Fibroblast of pulmonary artery (primary cell): Measurements from ENCODE around the gene ROBO1.

Experiments used
- DNase-seq: peaks from one replicate; pipeline ENCODE4 v3.0.0-alpha.2; 2010; ENCODE audit warnings: low read depth
- H3K4me3 ChIP-seq: replicated peaks from 2 replicates; pipeline ENCODE4 v1.5.1; 2011; ENCODE audit warnings: low read depth, mild to moderate bottlenecking, control low read depth, low read length, moderate library complexity
- CTCF ChIP-seq: IDR thresholded peaks from 2 replicates; pipeline ENCODE4 v1.5.1; 2011; ENCODE audit warnings: mild to moderate bottlenecking, control low read depth, low read length, inconsistent platforms; ENCODE audit errors: missing control alignments

The ROBO1 gene

GRCh38 chr3:79253271-79253670, 514.5 kb downstream of the ROBO1 start:
- H3K4me3 ChIP-seq: no peak overlapping the region
- no peak for DNase-seq
- TF ChIP-seq CTCF: no peak

- H3K4me3 ChIP-seq: no peak overlapping the region
- TF ChIP-seq CTCF: no peak
- no peak for DNase-seq
These were observed 517.1 kb downstream of the ROBO1 start for GRCh38 chr3:79250746-79251145.

GRCh38 chr3:79249701-79250100, 518.1 kb downstream of the ROBO1 start:
- DNase-seq: no peak
- no peak overlapping the region for H3K4me3 ChIP-seq
- TF ChIP-seq CTCF: no peak

- no peak for TF ChIP-seq CTCF
- peak; percentile 58 for DNase-seq
- no peak overlapping the region for H3K4me3 ChIP-seq
These were observed 520.1 kb downstream of the ROBO1 start for GRCh38 chr3:79247725-79248043.

- DNase-seq: peak; percentile 37
- H3K4me3 ChIP-seq: no peak overlapping the region
These were observed 520.7 kb downstream of the ROBO1 start for GRCh38 chr3:79246875-79247724.

GRCh38 chr3:79245284-79246138, 522.3 kb downstream of the ROBO1 start:
- no peak overlapping the region for H3K4me3 ChIP-seq
- no peak for DNase-seq
- no peak for TF ChIP-seq CTCF

More at GRCh38 chr3:79246875-79247724, 520.7 kb downstream of the ROBO1 start:
- TF ChIP-seq CTCF: no peak
